ENCODE results near the gene FXR2.

GRCh38 chr17:7549401-7550055, 65.2 kb downstream of the FXR2 start:
- no peak for TF ChIP-seq CTCF (tag by site-specific recombination; IDR thresholded peaks at IDR 0.05)
- TF ChIP-seq, protein P1, sequence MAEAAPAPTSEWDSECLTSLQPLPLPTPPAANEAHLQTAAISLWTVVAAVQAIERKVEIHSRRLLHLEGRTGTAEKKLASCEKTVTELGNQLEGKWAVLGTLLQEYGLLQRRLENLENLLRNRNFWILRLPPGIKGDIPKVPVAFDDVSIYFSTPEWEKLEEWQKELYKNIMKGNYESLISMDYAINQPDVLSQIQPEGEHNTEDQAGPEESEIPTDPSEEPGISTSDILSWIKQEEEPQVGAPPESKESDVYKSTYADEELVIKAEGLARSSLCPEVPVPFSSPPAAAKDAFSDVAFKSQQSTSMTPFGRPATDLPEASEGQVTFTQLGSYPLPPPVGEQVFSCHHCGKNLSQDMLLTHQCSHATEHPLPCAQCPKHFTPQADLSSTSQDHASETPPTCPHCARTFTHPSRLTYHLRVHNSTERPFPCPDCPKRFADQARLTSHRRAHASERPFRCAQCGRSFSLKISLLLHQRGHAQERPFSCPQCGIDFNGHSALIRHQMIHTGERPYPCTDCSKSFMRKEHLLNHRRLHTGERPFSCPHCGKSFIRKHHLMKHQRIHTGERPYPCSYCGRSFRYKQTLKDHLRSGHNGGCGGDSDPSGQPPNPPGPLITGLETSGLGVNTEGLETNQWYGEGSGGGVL (tag by site-specific recombination; IDR thresholded peaks at IDR 0.05) = no peak
- no peak for TF ChIP-seq ZNF558 (tag by site-specific recombination; IDR thresholded peaks at IDR 0.05)
- TF ChIP-seq, protein P2, sequence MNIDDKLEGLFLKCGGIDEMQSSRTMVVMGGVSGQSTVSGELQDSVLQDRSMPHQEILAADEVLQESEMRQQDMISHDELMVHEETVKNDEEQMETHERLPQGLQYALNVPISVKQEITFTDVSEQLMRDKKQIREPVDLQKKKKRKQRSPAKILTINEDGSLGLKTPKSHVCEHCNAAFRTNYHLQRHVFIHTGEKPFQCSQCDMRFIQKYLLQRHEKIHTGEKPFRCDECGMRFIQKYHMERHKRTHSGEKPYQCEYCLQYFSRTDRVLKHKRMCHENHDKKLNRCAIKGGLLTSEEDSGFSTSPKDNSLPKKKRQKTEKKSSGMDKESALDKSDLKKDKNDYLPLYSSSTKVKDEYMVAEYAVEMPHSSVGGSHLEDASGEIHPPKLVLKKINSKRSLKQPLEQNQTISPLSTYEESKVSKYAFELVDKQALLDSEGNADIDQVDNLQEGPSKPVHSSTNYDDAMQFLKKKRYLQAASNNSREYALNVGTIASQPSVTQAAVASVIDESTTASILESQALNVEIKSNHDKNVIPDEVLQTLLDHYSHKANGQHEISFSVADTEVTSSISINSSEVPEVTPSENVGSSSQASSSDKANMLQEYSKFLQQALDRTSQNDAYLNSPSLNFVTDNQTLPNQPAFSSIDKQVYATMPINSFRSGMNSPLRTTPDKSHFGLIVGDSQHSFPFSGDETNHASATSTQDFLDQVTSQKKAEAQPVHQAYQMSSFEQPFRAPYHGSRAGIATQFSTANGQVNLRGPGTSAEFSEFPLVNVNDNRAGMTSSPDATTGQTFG (tag by site-specific recombination; IDR thresholded peaks at IDR 0.05; ENCODE audit: borderline replicate concordance) = no peak
- no peak for TF ChIP-seq RBAK (tag by site-specific recombination; IDR thresholded peaks at IDR 0.05)
- TF ChIP-seq ZNF184 (tag by site-specific recombination; IDR thresholded peaks at IDR 0.05) = no peak
- TF ChIP-seq REST (tag by site-specific recombination; IDR thresholded peaks at IDR 0.05) = no peak
- TF ChIP-seq YY1 (tag by site-specific recombination; IDR thresholded peaks at IDR 0.05) = no peak
- no peak for TF ChIP-seq PBX3 (CRISPR knock-in tag; IDR thresholded peaks at IDR 0.05)
- TF ChIP-seq ZNF311 (tag by site-specific recombination; IDR thresholded peaks at IDR 0.05; ENCODE audit: borderline replicate concordance) = no peak
